ENCODE results near the gene RAB41.
"Not testable (repeated sequence)": the region's sequence is repeated elsewhere in the genome, so short reads cannot be mapped to it uniquely, and the experiment has no call there.

The RAB41 gene

DNA sequence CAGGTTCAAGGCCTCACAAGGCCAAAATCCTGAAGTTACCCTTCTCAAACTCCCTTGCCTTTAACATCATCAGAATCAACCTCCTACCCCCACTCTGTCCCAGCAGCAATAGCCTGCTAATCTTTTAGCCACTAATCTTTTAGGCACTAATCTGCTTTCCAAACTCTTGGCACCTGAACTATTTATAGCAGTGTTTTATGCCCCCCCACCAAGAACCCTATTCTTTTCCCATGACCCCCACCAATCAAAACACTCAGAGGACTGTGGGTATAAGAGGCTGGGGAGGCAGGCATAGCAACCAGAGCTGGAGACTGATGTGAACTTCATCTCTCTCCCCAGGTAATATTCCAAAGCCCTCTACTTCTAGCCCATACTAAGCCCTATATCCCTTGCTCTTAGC lies 13.9 kb upstream of the RAB41 start, which contains the start of gene ARR3 (continued):
- TF ChIP-seq, protein P1, sequence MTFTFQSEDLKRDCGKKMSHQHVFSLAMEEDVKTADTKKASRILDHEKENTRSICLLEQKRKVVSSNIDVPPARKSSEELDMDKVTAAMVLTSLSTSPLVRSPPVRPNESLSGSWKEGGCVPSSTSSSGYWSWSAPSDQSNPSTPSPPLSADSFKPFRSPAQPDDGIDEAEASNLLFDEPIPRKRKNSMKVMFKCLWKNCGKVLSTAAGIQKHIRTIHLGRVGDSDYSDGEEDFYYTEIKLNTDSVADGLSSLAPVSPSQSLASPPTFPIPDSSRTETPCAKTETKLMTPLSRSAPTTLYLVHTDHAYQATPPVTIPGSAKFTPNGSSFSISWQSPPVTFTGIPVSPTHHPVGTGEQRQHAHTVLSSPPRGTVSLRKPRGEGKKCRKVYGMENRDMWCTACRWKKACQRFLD (tag by site-specific recombination; IDR thresholded peaks at IDR 0.05) = no peak
- TF ChIP-seq MYNN (tag by site-specific recombination; IDR thresholded peaks at IDR 0.05; ENCODE audit: borderline replicate concordance) = no peak
- TF ChIP-seq EGR2 (tag by site-specific recombination; IDR thresholded peaks at IDR 0.05; ENCODE audit: low read depth) = no peak
- TF ChIP-seq GLI4 (tag by site-specific recombination; IDR thresholded peaks at IDR 0.05) = no peak
- TF ChIP-seq ZNF140 (tag by site-specific recombination; IDR thresholded peaks at IDR 0.05) = no peak
- no peak for TF ChIP-seq ZBTB48 (tag by site-specific recombination; IDR thresholded peaks at IDR 0.05)
- TF ChIP-seq, protein P2, sequence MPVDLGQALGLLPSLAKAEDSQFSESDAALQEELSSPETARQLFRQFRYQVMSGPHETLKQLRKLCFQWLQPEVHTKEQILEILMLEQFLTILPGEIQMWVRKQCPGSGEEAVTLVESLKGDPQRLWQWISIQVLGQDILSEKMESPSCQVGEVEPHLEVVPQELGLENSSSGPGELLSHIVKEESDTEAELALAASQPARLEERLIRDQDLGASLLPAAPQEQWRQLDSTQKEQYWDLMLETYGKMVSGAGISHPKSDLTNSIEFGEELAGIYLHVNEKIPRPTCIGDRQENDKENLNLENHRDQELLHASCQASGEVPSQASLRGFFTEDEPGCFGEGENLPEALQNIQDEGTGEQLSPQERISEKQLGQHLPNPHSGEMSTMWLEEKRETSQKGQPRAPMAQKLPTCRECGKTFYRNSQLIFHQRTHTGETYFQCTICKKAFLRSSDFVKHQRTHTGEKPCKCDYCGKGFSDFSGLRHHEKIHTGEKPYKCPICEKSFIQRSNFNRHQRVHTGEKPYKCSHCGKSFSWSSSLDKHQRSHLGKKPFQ (tag by site-specific recombination; IDR thresholded peaks at IDR 0.05) = no peak
- TF ChIP-seq, protein P3, sequence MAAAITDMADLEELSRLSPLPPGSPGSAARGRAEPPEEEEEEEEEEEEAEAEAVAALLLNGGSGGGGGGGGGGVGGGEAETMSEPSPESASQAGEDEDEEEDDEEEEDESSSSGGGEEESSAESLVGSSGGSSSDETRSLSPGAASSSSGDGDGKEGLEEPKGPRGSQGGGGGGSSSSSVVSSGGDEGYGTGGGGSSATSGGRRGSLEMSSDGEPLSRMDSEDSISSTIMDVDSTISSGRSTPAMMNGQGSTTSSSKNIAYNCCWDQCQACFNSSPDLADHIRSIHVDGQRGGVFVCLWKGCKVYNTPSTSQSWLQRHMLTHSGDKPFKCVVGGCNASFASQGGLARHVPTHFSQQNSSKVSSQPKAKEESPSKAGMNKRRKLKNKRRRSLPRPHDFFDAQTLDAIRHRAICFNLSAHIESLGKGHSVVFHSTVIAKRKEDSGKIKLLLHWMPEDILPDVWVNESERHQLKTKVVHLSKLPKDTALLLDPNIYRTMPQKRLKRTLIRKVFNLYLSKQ (tag by site-specific recombination; IDR thresholded peaks at IDR 0.05; ENCODE audit: borderline replicate concordance) = no peak
- TF ChIP-seq SALL2 (tag by site-specific recombination; IDR thresholded peaks at IDR 0.05; ENCODE audit: borderline replicate concordance) = no peak
- no peak for TF ChIP-seq ZNF24 (tag by site-specific recombination; IDR thresholded peaks at IDR 0.05)
- TF ChIP-seq GLIS1 (tag by site-specific recombination; IDR thresholded peaks at IDR 0.05) = no peak
- no peak for TF ChIP-seq OVOL3 (tag by site-specific recombination; IDR thresholded peaks at IDR 0.05)

DNA sequence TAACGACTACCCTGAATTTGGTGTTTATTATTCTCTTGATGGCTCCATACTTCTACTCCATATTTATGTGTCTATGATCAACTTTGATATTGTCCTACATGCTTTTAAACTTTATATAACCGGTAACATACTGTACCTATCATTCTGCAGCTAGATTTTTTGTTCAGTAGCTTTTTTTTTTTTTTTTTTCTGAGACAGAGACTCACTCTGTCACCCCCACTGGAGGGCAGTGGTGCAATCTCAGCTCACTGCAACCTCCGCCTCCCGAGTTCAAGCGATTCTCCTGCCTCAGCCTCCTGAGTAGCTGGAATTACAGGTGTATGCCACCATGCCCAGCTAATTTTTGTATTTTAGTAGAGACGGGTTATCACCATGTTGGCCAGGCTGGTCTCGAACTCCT lies 7.9 kb upstream of the RAB41 start:
- H3K4me1 ChIP-seq (ENCODE audit: control insufficient read depth, insufficient read depth, low read length); H3K9me3 ChIP-seq (ENCODE audit: control insufficient read depth, insufficient read depth, low read depth, low read length); H3K4me3 ChIP-seq (ENCODE audit: low read depth, low read length); H3K27ac ChIP-seq (ENCODE audit: extremely low read depth, low read depth, low read length); H3K36me3 ChIP-seq (ENCODE audit: control insufficient read depth in 2 of 2, insufficient read depth in 1 of 2, low read length in 2 of 2); POLR2A ChIA-PET: not testable (repeated sequence)
- CTCF ChIA-PET = interaction anchor here (0.6 to 0.9 kb wide), 5 partner anchors 9 to 305 kb away, joined by 3 to 4 read pairs (median 4); no protein-coding TSS in a partner anchor

DNA sequence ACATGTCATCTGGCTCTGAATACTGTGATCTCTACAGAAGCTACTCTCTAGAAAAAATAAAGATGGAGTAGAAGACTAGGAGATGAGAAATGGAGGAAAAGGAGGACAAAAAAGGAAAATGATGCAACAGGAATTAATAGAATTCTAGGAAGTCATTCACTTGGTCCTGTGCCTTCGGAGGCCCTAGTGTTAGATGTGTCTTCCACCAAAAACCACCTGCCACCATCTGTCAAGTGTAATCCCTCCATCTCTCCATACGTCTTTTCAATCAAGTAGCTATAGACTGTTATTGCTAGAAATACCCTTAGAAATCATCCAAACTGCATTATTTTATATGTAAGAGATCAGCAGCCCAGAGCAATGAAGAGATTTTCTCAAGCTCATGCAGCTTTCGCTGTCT lies 2.9 kb upstream of the RAB41 start:
- POLR2A ChIA-PET = interaction anchor here (1.7 kb wide), 1 partner anchor 11 kb away, joined by 6 read pairs; the partner anchor contains the start of genes KIF4A and PDZD11
- Histone ChIP-seq H3K9me3 (ENCODE audit: control insufficient read depth, insufficient read depth, low read depth, low read length) (no peaks in the 10 kb centered on the region), H3K36me3 (ENCODE audit: control insufficient read depth in 2 of 2, insufficient read depth in 1 of 2, low read length in 2 of 2) (peaks cover 0 to 3% of the 10 kb centered on the region in 2 experiments; a peak in 1 of 3 replicates), H3K27ac (ENCODE audit: extremely low read depth, low read depth, low read length) (no peak overlapping the region), H3K4me3 (ENCODE audit: low read depth, low read length) (no peak overlapping the region), H3K4me1 (ENCODE audit: control insufficient read depth, insufficient read depth, low read length) (no peaks in the 10 kb centered on the region)
- CTCF ChIA-PET = interaction anchor here (0.6 to 1.0 kb wide), 3 partner anchors 82 to 132 kb away, joined by 3 read pairs; no protein-coding TSS in a partner anchor
- TF ChIP-seq SCRT1 (tag by site-specific recombination; IDR thresholded peaks at IDR 0.05; ENCODE audit: borderline replicate concordance) = no peak
- TF ChIP-seq, protein P4, sequence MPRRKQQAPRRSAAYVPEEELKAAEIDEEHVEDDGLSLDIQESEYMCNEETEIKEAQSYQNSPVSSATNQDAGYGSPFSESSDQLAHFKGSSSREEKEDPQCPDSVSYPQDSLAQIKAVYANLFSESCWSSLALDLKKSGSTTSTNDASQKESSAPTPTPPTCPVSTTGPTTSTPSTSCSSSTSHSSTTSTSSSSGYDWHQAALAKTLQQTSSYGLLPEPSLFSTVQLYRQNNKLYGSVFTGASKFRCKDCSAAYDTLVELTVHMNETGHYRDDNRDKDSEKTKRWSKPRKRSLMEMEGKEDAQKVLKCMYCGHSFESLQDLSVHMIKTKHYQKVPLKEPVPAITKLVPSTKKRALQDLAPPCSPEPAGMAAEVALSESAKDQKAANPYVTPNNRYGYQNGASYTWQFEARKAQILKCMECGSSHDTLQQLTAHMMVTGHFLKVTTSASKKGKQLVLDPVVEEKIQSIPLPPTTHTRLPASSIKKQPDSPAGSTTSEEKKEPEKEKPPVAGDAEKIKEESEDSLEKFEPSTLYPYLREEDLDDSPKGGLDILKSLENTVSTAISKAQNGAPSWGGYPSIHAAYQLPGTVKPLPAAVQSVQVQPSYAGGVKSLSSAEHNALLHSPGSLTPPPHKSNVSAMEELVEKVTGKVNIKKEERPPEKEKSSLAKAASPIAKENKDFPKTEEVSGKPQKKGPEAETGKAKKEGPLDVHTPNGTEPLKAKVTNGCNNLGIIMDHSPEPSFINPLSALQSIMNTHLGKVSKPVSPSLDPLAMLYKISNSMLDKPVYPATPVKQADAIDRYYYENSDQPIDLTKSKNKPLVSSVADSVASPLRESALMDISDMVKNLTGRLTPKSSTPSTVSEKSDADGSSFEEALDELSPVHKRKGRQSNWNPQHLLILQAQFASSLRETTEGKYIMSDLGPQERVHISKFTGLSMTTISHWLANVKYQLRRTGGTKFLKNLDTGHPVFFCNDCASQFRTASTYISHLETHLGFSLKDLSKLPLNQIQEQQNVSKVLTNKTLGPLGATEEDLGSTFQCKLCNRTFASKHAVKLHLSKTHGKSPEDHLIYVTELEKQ (tag by site-specific recombination; IDR thresholded peaks at IDR 0.05; ENCODE audit: borderline replicate concordance) = no peak
- no peak for TF ChIP-seq SETDB1 (IDR thresholded peaks at IDR 0.05; ENCODE audit: insufficient read length, low read length)

Data from HEK293 (cell line).